ENCODE results near the gene CGREF1.

Gene CGREF1

DNA sequence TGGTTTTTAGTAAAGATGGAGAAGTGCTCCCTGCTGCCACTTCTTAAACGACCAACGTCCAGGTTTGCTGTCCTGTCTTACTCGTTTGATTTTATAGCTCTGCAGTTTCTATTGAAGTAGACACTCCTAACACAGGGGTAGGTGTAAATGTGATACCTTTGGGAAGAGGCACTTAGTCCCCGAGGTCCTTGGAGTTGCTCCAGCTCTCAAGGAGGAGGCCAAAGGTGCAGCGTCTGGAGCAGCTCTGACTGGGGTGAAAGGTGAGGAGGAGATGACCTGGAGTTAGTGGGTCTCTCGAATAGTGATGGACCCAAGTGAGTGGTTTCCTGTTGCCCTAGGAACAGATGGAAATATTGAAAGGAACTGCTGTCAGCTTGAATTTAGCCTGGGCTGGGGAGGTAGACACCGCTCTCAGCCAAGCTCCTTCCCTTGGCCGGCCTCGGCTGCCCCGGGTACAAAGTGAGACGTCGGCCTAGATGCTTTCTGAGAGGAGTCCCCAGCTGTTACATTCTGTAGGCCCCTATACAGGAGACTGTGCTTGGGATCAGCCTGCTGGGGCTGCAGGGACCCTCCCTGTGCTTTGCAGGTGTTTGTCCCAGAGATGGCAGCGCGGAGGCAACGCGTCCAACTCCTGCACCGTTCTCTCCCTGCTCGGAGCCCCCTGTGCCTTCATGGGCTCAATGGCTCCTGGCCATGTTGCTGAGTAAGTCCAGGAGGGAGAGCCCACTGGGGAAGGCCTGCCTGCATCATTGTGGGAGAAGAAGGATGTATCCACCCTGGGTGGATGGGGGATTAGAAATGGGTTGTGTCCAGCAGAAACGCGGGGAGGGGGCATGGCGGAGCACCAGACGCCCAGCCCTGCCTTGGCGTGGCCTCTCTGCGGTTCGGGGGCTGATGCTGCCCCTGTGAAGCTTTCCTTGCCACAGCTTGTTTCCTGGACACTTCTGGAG is 26.9 kb downstream of the CGREF1 start:
- Histone ChIP-seq H3F3A (ENCODE audit: control insufficient read depth, insufficient read depth) (no peaks in the 10 kb centered on the region), H3K9me3 (ENCODE audit: control insufficient read depth, insufficient read depth, low read length) (no peaks in the 10 kb centered on the region), H3K79me2 (ENCODE audit: control insufficient read depth, low read length) (no peaks in the 10 kb centered on the region), H3K4me1 (ENCODE audit: control insufficient read depth, low read length) (peaks cover 19% of the 10 kb centered on the region), H4K20me1 (ENCODE audit: control insufficient read depth, insufficient read depth, low read depth, low read length) (no peaks in the 10 kb centered on the region), H3K27ac (ENCODE audit: low read depth, low read length) (no peak overlapping the region), H3K4me3 (ENCODE audit: low read length) (no peak overlapping the region), H3K9me2 (replicated peaks; ENCODE audit: control insufficient read depth, low read length) (no peaks in the 10 kb centered on the region), H3K4me2 (ENCODE audit: low read length) (no peak overlapping the region), H3K36me3 (ENCODE audit: control insufficient read depth, low read length) (no peaks in the 10 kb centered on the region), H3K27me3 (ENCODE audit: control insufficient read depth, low read length) (no peaks in the 10 kb centered on the region)
- no peak for TF ChIP-seq EZH2phosphoT487 (IDR thresholded peaks at IDR 0.05; ENCODE audit: borderline replicate concordance, low read length)
- TF ChIP-seq, protein P1, sequence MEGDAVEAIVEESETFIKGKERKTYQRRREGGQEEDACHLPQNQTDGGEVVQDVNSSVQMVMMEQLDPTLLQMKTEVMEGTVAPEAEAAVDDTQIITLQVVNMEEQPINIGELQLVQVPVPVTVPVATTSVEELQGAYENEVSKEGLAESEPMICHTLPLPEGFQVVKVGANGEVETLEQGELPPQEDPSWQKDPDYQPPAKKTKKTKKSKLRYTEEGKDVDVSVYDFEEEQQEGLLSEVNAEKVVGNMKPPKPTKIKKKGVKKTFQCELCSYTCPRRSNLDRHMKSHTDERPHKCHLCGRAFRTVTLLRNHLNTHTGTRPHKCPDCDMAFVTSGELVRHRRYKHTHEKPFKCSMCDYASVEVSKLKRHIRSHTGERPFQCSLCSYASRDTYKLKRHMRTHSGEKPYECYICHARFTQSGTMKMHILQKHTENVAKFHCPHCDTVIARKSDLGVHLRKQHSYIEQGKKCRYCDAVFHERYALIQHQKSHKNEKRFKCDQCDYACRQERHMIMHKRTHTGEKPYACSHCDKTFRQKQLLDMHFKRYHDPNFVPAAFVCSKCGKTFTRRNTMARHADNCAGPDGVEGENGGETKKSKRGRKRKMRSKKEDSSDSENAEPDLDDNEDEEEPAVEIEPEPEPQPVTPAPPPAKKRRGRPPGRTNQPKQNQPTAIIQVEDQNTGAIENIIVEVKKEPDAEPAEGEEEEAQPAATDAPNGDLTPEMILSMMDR (IDR thresholded peaks at IDR 0.05; ENCODE audit: low read depth, low read length, poor library complexity, severe bottlenecking), result no peak

DNA sequence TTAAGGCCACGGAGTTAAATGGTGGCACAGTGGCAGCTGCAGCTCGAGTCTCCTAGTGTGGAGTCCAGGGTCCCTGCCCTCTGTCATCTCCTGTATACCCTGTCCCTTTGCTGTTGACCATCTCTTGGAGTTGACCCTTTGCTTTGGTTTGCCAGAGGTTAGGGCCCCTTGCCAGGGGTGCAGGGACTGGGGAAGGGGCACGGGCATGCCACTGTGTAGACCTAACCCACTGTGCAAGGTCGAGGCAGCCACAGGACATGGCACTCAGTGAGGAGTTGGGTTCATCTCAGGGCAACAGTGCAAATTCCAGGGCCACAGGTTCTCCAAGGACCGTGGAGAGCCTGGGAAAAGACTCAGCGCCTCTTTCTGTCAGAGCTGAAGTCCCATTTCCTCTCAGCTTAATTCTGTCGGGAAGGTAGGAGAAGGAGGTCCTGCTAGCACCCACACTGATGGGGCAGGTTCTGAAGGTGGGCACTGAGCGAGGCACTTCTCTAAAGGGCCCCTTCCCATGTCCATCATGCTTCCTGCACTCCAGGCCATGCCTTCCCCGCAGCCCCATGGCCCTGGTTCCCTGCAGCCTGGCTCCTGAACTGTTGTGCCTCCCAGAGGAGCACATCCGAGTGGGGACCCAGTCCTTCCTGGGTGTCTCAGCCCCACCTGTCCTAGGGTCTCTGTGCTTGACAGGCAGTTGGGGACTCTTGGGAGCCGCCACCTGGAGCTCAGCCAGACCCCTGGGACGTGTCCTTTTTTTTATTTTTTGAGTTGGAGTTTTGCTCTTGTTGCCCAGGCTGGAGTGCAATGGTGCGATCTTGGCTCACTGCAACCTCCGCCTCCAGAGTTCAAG is 29.6 kb downstream of the CGREF1 start:
- H3K4me2 ChIP-seq (ENCODE audit: low read length), result no peak overlapping the region
- H3K27me3 ChIP-seq (ENCODE audit: control insufficient read depth, low read length), result no peaks in the 10 kb centered on the region
- H3F3A ChIP-seq (ENCODE audit: control insufficient read depth, insufficient read depth), result no peaks in the 10 kb centered on the region
- no peaks in the 10 kb centered on the region for H3K36me3 ChIP-seq (ENCODE audit: control insufficient read depth, low read length)
- H4K20me1 ChIP-seq (ENCODE audit: control insufficient read depth, insufficient read depth, low read depth, low read length), result no peaks in the 10 kb centered on the region
- no peaks in the 10 kb centered on the region for H3K9me3 ChIP-seq (ENCODE audit: control insufficient read depth, insufficient read depth, low read length)
- TF ChIP-seq, protein P1 (IDR thresholded peaks at IDR 0.05; ENCODE audit: low read depth, low read length, poor library complexity, severe bottlenecking), result no peak
- TF ChIP-seq EZH2phosphoT487 (IDR thresholded peaks at IDR 0.05; ENCODE audit: borderline replicate concordance, low read length), result no peak
- H3K4me3 ChIP-seq (ENCODE audit: low read length), result no peak overlapping the region
- peaks cover 23% of the 10 kb centered on the region for H3K4me1 ChIP-seq (ENCODE audit: control insufficient read depth, low read length)
- H3K79me2 ChIP-seq (ENCODE audit: control insufficient read depth, low read length), result no peaks in the 10 kb centered on the region
- H3K9me2 ChIP-seq (replicated peaks; ENCODE audit: control insufficient read depth, low read length), result no peaks in the 10 kb centered on the region
- H3K27ac ChIP-seq (ENCODE audit: low read depth, low read length), result no peak overlapping the region

DNA sequence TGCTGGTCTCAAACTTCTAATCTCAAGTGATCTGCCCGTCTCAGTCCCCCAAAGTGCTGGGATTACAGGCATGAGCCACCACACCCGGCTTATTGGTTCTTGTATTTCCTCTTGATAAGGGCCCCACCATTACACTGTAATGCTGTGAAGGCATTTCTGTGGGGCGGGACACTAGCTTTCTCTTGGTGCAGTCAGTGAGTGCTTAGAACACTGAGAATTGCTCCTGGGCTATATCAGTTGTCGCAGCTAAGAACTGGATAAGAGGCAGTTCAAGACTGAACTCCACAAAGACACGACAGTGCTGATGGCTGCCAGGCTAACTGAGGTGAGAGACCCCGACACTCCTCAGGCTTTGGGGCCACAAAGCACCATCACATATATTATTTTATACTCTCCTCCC is 30.3 kb downstream of the CGREF1 start:
- Histone ChIP-seq H4K20me1 (ENCODE audit: control insufficient read depth, insufficient read depth, low read depth, low read length) (no peaks in the 10 kb centered on the region), H3K9me2 (replicated peaks; ENCODE audit: control insufficient read depth, low read length) (no peaks in the 10 kb centered on the region), H3K79me2 (ENCODE audit: control insufficient read depth, low read length) (no peaks in the 10 kb centered on the region), H3K27ac (ENCODE audit: low read depth, low read length) (no peak overlapping the region), H3K36me3 (ENCODE audit: control insufficient read depth, low read length) (no peaks in the 10 kb centered on the region), H3K9me3 (ENCODE audit: control insufficient read depth, insufficient read depth, low read length) (no peaks in the 10 kb centered on the region), H3K27me3 (ENCODE audit: control insufficient read depth, low read length) (no peaks in the 10 kb centered on the region), H3F3A (ENCODE audit: control insufficient read depth, insufficient read depth) (no peaks in the 10 kb centered on the region), H3K4me3 (ENCODE audit: low read length) (no peak overlapping the region), H3K4me2 (ENCODE audit: low read length) (no peak overlapping the region), H3K4me1 (ENCODE audit: control insufficient read depth, low read length) (peaks cover 23% of the 10 kb centered on the region)
- TF ChIP-seq, protein P1 (IDR thresholded peaks at IDR 0.05; ENCODE audit: low read depth, low read length, poor library complexity, severe bottlenecking), result no peak
- TF ChIP-seq EZH2phosphoT487 (IDR thresholded peaks at IDR 0.05; ENCODE audit: borderline replicate concordance, low read length), result no peak
